GM18517 (cell line): Measurements from ENCODE around the gene KCNMA1.

Experiments used
- ATAC-seq: cut with Tn5 transposase; IDR thresholded peaks from one replicate; pipeline ENCODE4 v1.9.1; 2021; ENCODE audit warnings: mild to moderate bottlenecking, moderate library complexity; ENCODE audit not compliant: unreplicated experiment

The KCNMA1 gene

DNA sequence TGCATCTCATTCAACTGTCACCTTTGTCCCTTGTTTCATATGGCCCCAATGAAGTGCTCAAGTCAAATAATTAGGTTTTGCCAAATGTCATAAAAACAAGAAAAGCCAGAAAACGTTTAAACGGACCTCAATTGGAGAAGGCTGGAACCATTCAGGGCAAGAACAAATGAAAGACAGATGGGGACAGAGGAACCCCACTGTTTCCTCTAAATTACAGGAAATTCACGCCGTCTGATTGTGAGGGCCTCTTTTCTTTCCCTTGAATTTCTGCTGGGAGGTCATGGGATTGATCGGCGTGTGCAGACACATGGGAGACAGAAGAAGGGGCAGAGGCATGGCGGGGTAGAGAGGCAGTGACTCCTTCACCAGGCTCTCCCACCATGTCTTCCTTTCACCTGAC is 656.4 kb downstream of the KCNMA1 start:
- ATAC-seq = no peak

GRCh38 chr10:76977901-76978300 is 659.7 kb downstream of the KCNMA1 start:
- no peak for ATAC-seq

DNA sequence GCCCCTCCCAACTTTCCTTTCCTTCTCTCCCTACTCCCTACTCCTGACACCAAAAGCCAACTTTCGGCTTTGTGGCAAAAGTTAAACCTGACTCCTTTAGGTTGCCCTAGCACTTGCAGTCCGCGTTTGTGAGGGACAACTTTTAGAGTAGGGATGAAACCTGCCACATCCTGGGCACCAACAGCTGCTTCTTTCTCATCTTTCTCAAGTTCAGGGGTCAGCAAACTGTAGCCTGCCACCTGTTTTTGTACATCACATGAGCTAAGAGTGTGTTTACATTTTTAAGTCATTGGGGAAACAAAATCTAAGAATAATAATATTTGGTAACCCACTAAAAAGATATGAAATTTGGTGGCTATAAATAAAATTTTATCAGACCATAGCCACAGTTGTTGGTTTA is 660.6 kb downstream of the KCNMA1 start:
- no peak for ATAC-seq

GRCh38 chr10:76976142-76976541 is 661.5 kb downstream of the KCNMA1 start:
- no peak for ATAC-seq

DNA sequence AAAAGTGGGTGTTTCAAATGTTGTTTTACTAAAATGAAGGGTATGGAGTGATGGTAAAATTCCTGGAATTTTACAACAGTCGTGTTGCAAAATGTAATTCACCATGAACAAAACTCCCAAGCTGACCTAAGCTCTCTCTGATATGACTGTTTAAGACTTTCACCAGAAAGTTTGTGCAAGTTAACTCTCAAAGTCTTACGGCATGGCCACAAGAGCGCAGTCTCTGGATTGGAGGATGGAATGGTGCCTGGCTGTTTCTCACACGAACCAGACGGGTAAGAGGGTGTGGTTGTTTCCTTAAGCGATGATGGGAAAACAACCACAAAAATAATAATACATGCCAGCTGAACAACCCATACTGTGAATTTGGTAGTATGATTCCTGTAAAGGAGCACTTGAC is 662.5 kb downstream of the KCNMA1 start:
- ATAC-seq = no peak

DNA sequence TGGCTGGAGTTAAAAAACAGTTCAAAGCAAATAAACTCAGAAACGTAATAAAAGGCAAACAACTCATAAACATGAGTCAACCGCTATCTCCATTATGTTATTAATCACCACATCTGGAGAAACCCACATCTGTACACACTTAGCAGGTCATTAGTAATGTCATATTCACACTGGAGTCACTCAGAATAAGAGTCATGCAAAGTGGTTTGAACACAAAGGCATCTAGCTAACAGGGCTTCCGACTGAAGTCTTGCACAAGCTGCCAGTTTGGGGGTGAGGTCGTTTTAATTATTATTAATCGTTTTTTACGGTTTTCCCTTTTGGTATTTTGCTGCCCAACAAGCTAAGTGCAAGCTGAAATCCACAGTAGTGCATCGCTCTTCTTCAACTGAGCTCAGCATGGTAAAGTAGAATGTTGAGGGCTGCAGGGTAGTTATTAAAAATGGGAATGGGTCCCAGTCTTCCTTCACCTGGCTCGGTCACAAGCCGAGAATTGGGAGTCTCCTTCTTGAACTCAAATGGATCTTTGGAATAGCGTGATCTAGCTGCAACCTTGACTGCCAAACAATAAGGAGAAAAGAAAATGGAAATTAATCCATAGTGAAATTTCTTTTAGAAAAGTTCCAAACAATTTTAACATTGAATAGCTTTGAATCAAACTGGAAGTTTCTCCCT is 663.5 kb downstream of the KCNMA1 start:
- ATAC-seq = no peak

GRCh38 chr10:76973091-76974016 is 664.3 kb downstream of the KCNMA1 start:
- ATAC-seq = no peak

- no peak for ATAC-seq
Observed at GRCh38 chr10:76972541-76972940, 665.1 kb downstream of the KCNMA1 start.

DNA sequence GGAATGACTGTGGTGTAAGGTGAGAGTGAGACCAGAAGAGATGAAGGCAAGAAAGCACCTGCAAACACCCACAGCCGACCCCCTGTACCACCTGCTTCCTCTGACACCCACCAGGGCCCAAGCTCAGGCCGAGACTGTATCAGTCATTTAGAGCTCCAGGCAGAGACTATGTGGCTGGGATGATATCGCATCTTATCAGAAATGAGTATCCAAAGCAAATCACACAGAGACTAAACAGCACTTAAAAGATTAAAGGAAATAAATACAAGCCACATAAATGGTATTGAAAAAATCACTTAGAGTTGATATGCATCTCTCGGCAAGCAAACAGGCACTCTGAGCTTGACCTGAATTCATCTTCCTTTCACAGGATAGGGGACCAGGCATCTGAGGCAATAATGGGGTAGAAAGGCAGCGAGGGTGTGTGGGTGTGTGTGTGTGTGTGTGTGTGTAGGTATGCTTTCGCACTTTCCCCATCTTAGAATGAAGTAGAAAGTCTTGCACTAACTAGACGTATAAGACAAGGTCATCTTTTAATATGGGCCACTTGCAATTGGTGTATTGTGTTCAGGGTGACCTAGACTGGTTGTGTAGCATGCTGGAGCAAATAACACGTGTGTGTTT is 665.9 kb downstream of the KCNMA1 start:
- ATAC-seq = no peak

DNA sequence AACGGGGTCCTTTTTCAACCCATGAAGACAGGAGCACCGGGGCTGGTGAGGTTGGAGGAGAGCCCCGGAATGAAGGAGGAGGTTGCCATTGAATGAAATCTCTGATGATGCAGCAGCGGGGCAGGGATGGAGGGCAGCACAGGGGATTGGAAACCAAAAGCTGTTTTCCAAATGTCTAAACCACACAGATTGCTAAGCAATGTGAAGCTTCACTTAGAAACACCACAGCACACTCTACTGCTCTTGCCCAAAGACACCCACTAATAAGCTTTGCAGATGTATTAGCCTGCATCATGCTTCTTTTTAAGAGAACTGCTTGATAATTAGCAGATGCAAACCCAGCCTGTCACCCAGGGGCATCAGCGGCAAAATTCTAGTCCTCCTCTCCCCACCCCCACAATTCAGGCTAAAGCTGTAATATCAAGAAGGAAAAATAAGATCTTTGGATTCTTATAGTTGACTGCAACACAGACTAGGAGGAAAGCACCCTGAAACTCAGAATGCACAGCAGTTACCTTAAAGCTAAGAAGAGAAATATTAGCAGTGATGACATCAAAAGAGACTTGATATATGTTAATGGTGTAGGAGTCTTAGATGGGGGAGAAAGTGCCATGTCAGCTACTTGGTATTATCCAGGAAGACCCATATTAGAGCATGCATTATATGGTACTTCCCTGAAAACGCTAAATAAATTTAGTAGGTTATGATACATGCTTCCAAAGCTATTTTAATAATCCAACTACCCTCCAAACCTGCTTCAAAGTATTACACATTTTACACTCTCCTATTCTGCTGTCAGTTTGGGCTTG is 666.7 kb downstream of the KCNMA1 start:
- no peak for ATAC-seq

- ATAC-seq = no peak
Observed at GRCh38 chr10:76969366-76969948, 668.2 kb downstream of the KCNMA1 start.

GRCh38 chr10:76968483-76968882 is 669.1 kb downstream of the KCNMA1 start:
- no peak for ATAC-seq

GRCh38 chr10:76962851-76963250 is 674.8 kb downstream of the KCNMA1 start:
- ATAC-seq = no peak

DNA sequence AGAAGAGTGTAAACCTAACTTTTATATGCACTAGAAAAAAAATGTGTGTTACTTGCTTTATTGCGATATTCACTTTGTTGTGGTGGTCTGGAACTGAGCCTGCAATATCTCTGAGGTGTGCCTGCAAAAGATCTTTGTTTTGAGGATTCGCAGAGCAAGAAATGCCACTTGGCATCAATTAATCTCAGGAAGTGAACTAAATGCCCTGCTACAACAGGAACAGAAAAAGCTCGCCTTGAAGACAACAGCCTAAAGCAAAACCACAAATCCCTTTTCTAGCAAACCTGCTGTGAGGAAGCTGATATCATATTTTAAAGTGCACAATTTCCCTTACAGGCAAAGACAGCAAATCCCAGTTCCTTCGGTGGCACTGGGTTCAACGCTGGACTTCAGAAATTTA is 675.8 kb downstream of the KCNMA1 start:
- ATAC-seq = no peak

GRCh38 chr10:76959111-76959510 is 678.5 kb downstream of the KCNMA1 start:
- no peak for ATAC-seq

DNA sequence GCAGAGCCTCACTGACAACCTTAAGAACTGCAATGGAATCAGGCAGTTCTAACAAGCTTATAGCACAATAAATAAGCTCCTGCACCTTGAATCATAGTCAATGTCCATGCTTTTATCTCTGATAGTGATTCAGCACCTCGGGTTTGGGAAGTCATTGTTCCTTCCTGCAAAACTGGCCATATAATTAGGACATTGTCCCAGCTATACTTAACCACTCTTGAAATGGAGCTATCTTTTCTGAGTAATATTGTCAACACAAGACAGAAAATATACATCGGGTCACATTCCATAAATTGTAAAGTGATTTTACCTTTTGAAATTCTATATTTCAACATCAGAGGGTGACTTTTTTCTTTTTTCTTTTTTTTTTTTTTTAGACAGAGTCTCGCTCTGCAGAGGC is 682.8 kb downstream of the KCNMA1 start:
- ATAC-seq = no peak

GRCh38 chr10:76950354-76950753 is 687.3 kb downstream of the KCNMA1 start:
- ATAC-seq = no peak

DNA sequence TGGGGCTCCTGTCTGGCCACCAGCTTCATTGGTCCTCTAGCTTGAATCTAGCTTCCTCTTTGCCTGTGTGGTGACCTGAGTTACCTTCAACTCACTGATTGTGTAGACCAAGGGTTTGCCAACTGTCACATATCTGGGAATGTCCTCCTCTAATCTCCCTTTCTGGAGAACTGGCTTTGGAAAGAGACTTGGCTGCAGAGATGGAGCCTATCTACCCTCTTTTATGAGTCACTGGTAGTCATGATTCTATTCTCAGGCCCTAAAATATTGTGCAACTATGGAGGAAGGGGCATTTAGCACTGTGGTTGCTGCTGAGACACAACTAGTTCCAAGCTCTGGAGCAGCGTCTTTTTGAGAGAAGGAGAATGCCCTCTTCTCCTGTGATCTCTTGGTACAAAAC is 691.3 kb downstream of the KCNMA1 start:
- no peak for ATAC-seq

DNA sequence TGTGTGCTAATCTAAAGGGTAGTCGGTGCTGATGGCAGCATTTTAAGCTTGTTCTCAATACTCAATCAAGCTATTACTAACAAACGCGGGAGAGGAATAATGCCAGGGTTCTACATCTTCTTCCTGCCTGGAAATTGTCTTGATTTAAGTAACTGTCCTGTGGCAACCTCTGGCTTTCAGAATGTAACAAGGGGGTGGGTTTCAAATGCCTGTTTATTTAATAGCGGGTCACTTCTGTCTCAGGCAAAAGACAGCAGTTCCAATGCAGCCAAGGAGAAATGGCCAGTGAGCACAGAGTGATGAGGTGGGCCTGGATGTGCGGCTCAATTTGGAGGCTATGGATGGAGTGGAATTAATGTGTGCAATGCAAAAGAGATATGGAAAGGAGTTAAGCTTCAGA is 692.4 kb downstream of the KCNMA1 start:
- no peak for ATAC-seq

- ATAC-seq = no peak
Observed at GRCh38 chr10:76944640-76945039, 693.0 kb downstream of the KCNMA1 start.
